ENCODE results near the gene DBNL. TPM values are rescaled to one million over a fixed set of nuclear protein-coding genes. Genes with fewer than 3 reads are reported as not detected.

DBNL gene
- total and polyA plus RNA-seq, 11 donors: 29.9 to 86.3 (median 42.9) TPM

DNA sequence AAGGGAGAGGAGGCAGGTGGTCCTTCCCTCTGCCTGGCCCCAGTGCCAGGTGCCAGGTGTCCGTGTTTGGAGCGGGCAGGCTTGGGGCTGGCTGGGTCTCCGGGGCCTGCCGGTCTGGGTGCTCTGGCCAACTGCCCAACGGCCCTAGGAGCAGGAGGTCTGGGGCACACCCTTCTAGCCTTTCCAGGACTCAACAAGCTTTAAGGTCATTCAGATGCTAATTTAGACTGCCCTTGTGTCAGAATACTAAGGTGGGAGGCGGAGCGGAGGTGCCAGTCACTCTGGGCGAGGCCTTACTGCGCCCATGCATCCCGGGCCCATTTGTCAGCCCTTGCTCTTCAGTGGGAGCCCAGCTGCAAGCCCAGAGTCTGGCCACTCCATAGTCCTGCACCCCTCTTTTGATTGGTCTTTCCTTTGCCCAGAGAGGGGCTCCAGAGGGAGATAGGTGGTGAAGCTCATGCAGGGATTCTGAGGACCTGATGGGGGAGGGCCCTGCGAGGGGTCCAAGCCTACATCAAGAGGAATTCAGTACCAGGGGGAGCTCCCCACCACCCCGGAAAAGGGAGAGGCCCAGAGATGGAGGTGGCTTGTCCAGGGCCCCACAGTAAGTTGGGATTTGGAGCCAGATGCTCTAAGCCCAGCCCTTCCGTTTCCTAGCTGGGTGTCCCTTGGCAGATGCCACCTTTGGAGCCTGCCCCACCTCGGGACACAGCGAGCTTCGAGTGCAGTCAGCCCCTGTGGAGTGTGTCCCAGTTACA, 19.6 kb downstream of the DBNL start:
- H3K27ac ChIP-seq: peak overlapping the region; percentile 54 to 91 (median 80)
- peak in 3 of 4 donors; percentile 7 to 33 (median 16) for ATAC-seq
- intact Hi-C loops (cut with DNase I): no loop called here
- 18 to 37% (median 25%) methylated on average over 15 to 16 of the region's 16 CpGs for WGBS, 4 donors
- DNase-seq: peak in 4 of 5 donors; percentile 47 to 72 (median 60)
- peak overlapping the region; percentile 31 to 64 (median 54) for H3K4me3 ChIP-seq
- peaks cover 0 to 38% (median 29%) of the 10 kb centered on the region in 9 donors for H3K36me3 ChIP-seq
- peaks cover 0 to 79% (median 32%) of the 10 kb centered on the region in 12 donors for H3K4me1 ChIP-seq
- TF ChIP-seq, protein P1, sequence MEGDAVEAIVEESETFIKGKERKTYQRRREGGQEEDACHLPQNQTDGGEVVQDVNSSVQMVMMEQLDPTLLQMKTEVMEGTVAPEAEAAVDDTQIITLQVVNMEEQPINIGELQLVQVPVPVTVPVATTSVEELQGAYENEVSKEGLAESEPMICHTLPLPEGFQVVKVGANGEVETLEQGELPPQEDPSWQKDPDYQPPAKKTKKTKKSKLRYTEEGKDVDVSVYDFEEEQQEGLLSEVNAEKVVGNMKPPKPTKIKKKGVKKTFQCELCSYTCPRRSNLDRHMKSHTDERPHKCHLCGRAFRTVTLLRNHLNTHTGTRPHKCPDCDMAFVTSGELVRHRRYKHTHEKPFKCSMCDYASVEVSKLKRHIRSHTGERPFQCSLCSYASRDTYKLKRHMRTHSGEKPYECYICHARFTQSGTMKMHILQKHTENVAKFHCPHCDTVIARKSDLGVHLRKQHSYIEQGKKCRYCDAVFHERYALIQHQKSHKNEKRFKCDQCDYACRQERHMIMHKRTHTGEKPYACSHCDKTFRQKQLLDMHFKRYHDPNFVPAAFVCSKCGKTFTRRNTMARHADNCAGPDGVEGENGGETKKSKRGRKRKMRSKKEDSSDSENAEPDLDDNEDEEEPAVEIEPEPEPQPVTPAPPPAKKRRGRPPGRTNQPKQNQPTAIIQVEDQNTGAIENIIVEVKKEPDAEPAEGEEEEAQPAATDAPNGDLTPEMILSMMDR (IDR thresholded peaks at IDR 0.05): no peak
- TF ChIP-seq POLR2A (IDR thresholded peaks at IDR 0.05): no peak
- no peaks in the 10 kb centered on the region for H3K27me3 ChIP-seq
- H3K9me3 ChIP-seq: no peaks in the 10 kb centered on the region

DNA sequence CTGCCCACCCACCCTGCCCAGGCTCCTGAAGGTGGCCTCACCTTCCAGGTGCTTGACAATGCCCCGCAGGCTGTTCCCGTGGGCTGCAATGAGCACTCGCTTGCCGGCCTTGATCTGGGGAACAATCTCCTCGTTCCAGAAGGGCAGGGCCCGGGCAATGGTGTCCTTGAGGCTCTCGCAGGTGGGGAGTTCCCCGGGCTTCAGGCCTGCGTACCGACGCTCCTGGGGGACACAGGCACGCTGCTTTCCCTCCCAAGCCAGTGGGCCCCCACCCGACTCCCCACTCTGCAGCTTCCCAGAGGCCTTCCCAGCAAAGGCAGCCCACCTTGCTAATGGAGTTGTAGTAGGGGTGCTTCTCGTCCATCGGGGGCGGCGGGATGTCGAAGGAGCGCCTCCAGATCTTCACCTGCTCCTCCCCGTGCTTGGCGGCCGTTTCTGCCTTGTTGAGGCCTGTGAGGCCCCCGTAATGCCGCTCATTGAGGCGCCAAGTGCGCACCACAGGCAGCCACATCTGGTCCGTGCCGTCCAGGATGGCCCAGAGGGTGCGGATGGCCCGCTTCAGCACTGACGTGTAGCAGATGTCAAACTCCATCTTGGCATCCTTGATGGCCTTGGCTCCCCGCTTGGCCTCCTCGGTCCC, 20.4 kb downstream of the DBNL start:
- 12 to 24% (median 19%) methylated on average over 15 to 33 of the region's 33 CpGs for WGBS, 4 donors
- peak overlapping the region; percentile 31 to 64 (median 54) for H3K4me3 ChIP-seq
- H3K27ac ChIP-seq: peak overlapping the region; percentile 54 to 91 (median 80)
- ATAC-seq (peak in 3 of 4 donors; percentile 8 to 16 (median 9)), DNase-seq (peak in 2 of 5 donors; percentile 40 to 66)
- H3K27me3 ChIP-seq: no peaks in the 10 kb centered on the region
- TF ChIP-seq POLR2A (IDR thresholded peaks at IDR 0.05): no peak
- TF ChIP-seq, protein P1 (IDR thresholded peaks at IDR 0.05): no peak
- peaks cover 0 to 29% (median 20%) of the 10 kb centered on the region in 9 donors for H3K36me3 ChIP-seq
- H3K4me1 ChIP-seq: peaks cover 0 to 77% (median 32%) of the 10 kb centered on the region in 12 donors
- no peaks in the 10 kb centered on the region for H3K9me3 ChIP-seq
- intact Hi-C loops (cut with DNase I): no loop called here

DNA sequence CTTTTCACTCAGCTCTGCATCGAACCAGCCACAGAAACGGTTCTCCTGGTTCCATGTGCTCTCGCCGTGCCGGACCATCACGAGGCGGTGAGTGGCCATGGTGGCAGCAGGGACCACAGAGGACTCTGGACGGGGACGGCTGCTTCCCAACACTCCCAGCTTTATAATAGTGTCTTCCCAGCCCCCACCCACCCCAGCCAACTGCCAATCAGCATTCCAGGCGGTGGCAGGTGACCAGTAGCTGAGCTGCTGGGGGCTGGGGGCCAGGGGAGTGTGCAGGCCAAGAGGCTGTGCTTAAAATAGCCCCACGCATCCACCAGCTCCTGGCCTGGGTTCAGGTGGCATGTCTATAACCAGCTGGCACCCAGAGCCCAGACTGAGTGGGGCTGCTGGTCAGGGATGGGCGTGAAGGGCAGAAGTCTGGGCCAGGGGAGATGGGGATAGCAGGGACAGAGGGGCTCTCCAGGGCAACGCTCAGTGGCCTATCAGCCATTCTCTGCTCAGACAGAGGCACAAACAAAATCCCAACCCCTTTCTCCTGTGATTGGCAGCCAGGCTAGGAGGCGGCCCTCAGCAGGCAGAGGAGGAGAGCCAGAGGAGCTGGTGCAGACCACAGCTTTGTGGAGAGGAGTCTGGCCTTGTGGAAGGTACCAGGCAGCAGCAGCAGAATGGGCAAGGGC, 21.1 kb downstream of the DBNL start, which contains the start of gene PGAM2:
PGAM2 (minus strand) TSS at position 137 of the 680 bp plus-strand sequence; CDS start at position 99, 38 bp downstream.
- WGBS, 4 donors: 3 to 15% (median 12%) methylated on average over 9 to 14 of the region's 14 CpGs
- TF ChIP-seq, protein P1 (IDR thresholded peaks at IDR 0.05): no peak
- peak in 1 of 2 donors; percentile 62 for TF ChIP-seq POLR2A (IDR thresholded peaks at IDR 0.05)
- ATAC-seq (peak; percentile 73 to 85 (median 78)), DNase-seq (peak; percentile 86 to 93 (median 87))
- H3K4me1 ChIP-seq: peaks cover 0 to 71% (median 32%) of the 10 kb centered on the region in 12 donors
- no peaks in the 10 kb centered on the region for H3K27me3 ChIP-seq
- peak within 1 kb of the TSS; percentile 54 to 91 (median 80) for H3K27ac ChIP-seq
- no peaks in the 10 kb centered on the region for H3K9me3 ChIP-seq
- H3K4me3 ChIP-seq: peak within 1 kb of the TSS; percentile 31 to 64 (median 54)
- H3K36me3 ChIP-seq: peaks cover 0 to 23% (median 14%) of the 10 kb centered on the region in 9 donors
- intact Hi-C loops (cut with DNase I): no loop called here
